OCI-LY1 (cell line): ENCODE results near the gene SERGEF.

ENCODE experiments used
- H2AFZ ChIP-seq: fragments of 200-600 bp; sonication (generic), shearing (Covaris generic); 2 replicates; pipeline ENCODE4 v1.6.0; 2014; ENCODE audit warnings: antibody characterized with exemption, mild to moderate bottlenecking, low read length
- H3F3A ChIP-seq: fragments of 200-600 bp; sonication (generic), shearing (Covaris generic); 2 replicates; pipeline ENCODE4 v1.6.0; 2014; ENCODE audit warnings: mild to moderate bottlenecking, antibody characterized with exemption, low read length, moderate library complexity; ENCODE audit not compliant: insufficient read depth
- H3K27ac ChIP-seq: fragments of 200-600 bp; sonication (generic); 2 replicates; pipeline ENCODE4 v1.5.1; 2014; ENCODE audit warnings: low read length, mixed run types, mild to moderate bottlenecking, low read depth; ENCODE audit not compliant: poor library complexity, severe bottlenecking
- H3K27me3 ChIP-seq: fragments of 200-600 bp; sonication (generic); 2 replicates; pipeline ENCODE4 v1.6.0; 2014; ENCODE audit warnings: antibody characterized with exemption, mild to moderate bottlenecking, low read length, moderate library complexity; ENCODE audit not compliant: insufficient read depth
- H3K36me3 ChIP-seq: fragments of 200-600 bp; sonication (generic); 2 replicates; pipeline ENCODE4 v1.6.1; 2014; ENCODE audit warnings: mild to moderate bottlenecking, antibody characterized with exemption, low read length, moderate library complexity, mixed read lengths; ENCODE audit not compliant: insufficient read depth
- H3K4me1 ChIP-seq: fragments of 200-600 bp; sonication (generic); 2 replicates; pipeline ENCODE4 v1.5.1; 2014; ENCODE audit warnings: mild to moderate bottlenecking, low read length, moderate library complexity; ENCODE audit not compliant: insufficient read depth, severe bottlenecking
- H3K4me2 ChIP-seq: fragments of 200-600 bp; sonication (generic), shearing (Covaris generic); 2 replicates; pipeline ENCODE4 v1.6.1; 2014; ENCODE audit warnings: low read length
- H3K4me3 ChIP-seq: fragments of 200-600 bp; sonication (generic); 2 replicates; pipeline ENCODE4 v1.5.1; 2014; ENCODE audit warnings: low read length, low read depth, mild to moderate bottlenecking, mixed read lengths; ENCODE audit not compliant: poor library complexity, severe bottlenecking
- H3K79me2 ChIP-seq: fragments of 200-600 bp; shearing (Covaris generic); 2 replicates; pipeline ENCODE4 v1.6.1; 2016; ENCODE audit warnings: mixed run types, low read length, mixed read lengths; ENCODE audit not compliant: insufficient read depth
- H3K9ac ChIP-seq: fragments of 200-600 bp; sonication (generic), shearing (Covaris generic); 2 replicates; pipeline ENCODE4 v1.6.1; 2014; ENCODE audit warnings: mild to moderate bottlenecking, low read length, mixed read lengths
- H3K9me2 ChIP-seq: fragments of 200-600 bp; sonication (generic), shearing (Covaris generic); 2 replicates; pipeline ENCODE4 v1.6.1; 2014; ENCODE audit warnings: low read depth, mild to moderate bottlenecking, low read length, mixed read lengths
- H3K9me3 ChIP-seq: fragments of 200-600 bp; shearing (Covaris generic); 2 replicates; pipeline ENCODE4 v1.6.1; 2014; ENCODE audit warnings: low read length, mixed read lengths
- H4K20me1 ChIP-seq: fragments of 200-600 bp; sonication (generic), shearing (Covaris generic); 2 replicates; pipeline ENCODE4 v1.6.0; 2016; ENCODE audit warnings: mild to moderate bottlenecking, low read length; ENCODE audit not compliant: insufficient read depth
- CTCF ChIP-seq: fragments of 200-600 bp; sonication (generic), shearing (Covaris generic); IDR thresholded peaks from 2 replicates; pipeline ENCODE4 v1.5.1; 2017; ENCODE audit warnings: mild to moderate bottlenecking, antibody characterized with exemption, low read length, moderate library complexity, mixed read lengths
- EZH2 ChIP-seq: fragments of 200-600 bp; sonication (generic), shearing (Covaris generic); IDR thresholded peaks from 2 replicates; pipeline ENCODE4 v1.8.0; 2017; ENCODE audit warnings: borderline replicate concordance, mixed run types, mild to moderate bottlenecking, antibody characterized with exemption, low read length, moderate library complexity, mixed read lengths

The SERGEF gene

GRCh38 chr11:17763703-17764102, 249.1 kb downstream of the SERGEF start:
- H2AFZ ChIP-seq = no peak overlapping the region
- H3K4me2 ChIP-seq = no peak overlapping the region
- no peaks in the 10 kb centered on the region for H3K27me3 ChIP-seq
- H3F3A ChIP-seq = no peaks in the 10 kb centered on the region
- H3K9me2 ChIP-seq = no peaks in the 10 kb centered on the region
- no peaks in the 10 kb centered on the region for H4K20me1 ChIP-seq
- H3K36me3 ChIP-seq = no peaks in the 10 kb centered on the region
- H3K4me3 ChIP-seq = no peak overlapping the region
- no peaks in the 10 kb centered on the region for H3K9me3 ChIP-seq
- no peak overlapping the region for H3K9ac ChIP-seq
- TF ChIP-seq CTCF = no peak
- TF ChIP-seq EZH2 = no peak
- no peaks in the 10 kb centered on the region for H3K79me2 ChIP-seq
- no peak overlapping the region for H3K27ac ChIP-seq
- no peaks in the 10 kb centered on the region for H3K4me1 ChIP-seq

GRCh38 chr11:17763244-17763643, 249.6 kb downstream of the SERGEF start:
- Histone ChIP-seq H3K4me2 (no peak overlapping the region), H2AFZ (no peak overlapping the region), H3K9me2 (no peaks in the 10 kb centered on the region), H3K79me2 (no peaks in the 10 kb centered on the region), H4K20me1 (no peaks in the 10 kb centered on the region), H3K27me3 (no peaks in the 10 kb centered on the region), H3F3A (no peaks in the 10 kb centered on the region), H3K9ac (no peak overlapping the region), H3K27ac (no peak overlapping the region), H3K4me3 (no peak overlapping the region), H3K4me1 (no peaks in the 10 kb centered on the region), H3K36me3 (no peaks in the 10 kb centered on the region), H3K9me3 (no peaks in the 10 kb centered on the region)
- no peak for TF ChIP-seq EZH2
- no peak for TF ChIP-seq CTCF

GRCh38 chr11:17762309-17762974, 250.4 kb downstream of the SERGEF start:
- Histone ChIP-seq H3K4me2 (no peak overlapping the region), H3K36me3 (no peaks in the 10 kb centered on the region), H3K4me1 (no peaks in the 10 kb centered on the region), H3K9ac (no peak overlapping the region), H3K79me2 (no peaks in the 10 kb centered on the region), H4K20me1 (no peaks in the 10 kb centered on the region), H3K9me2 (no peaks in the 10 kb centered on the region), H3K9me3 (no peaks in the 10 kb centered on the region), H3K4me3 (no peak overlapping the region), H3K27ac (no peak overlapping the region), H3K27me3 (no peaks in the 10 kb centered on the region), H2AFZ (no peak overlapping the region), H3F3A (no peaks in the 10 kb centered on the region)
- TF ChIP-seq CTCF (peak; percentile 28; the same call in 1 of the 2 replicates), EZH2 (no peak)
